Epithelial cell of esophagus (primary cell): Measurements from ENCODE around the gene STARD10.
"Not testable (repeated sequence)": the region's sequence is repeated elsewhere in the genome, so short reads cannot be mapped to it uniquely, and the experiment has no call there.

ENCODE experiments used
- DNase-seq: peaks from one replicate; pipeline ENCODE4 v3.0.0; 2010; ENCODE audit warnings: low read depth
- H3K4me3 ChIP-seq: 2 replicates; pipeline ENCODE4 v1.5.1; 2011; ENCODE audit warnings: mild to moderate bottlenecking, low read length, control low read depth
- TF ChIP-seq, protein P1 (sequence below): IDR thresholded peaks from 2 replicates; pipeline ENCODE4 v1.5.1; 2011; ENCODE audit warnings: low read depth, mild to moderate bottlenecking, low read length, control low read depth, inconsistent platforms; ENCODE audit not compliant: insufficient read depth; ENCODE audit errors: missing control alignments

The STARD10 gene

DNA sequence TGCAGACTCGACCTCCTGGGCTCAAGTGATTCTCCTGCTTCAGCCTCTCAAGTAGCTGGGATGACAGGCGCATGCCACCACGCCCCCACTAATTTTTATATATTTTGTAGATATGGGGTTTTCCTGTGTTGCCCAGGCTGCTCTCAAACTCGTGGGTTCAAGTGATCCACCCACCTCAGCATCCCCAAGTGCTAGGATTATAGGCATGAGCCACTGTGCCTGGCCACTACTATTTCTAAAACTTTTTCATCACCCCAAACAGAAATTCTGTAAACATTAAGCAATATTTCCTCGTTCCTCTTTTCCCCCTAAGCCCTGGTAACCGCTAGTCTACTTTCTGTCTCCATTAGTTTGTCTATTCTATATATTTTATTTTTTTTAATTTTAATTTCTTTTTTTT, 11.4 kb upstream of the STARD10 start:
- no peak for DNase-seq
- TF ChIP-seq, protein P1, sequence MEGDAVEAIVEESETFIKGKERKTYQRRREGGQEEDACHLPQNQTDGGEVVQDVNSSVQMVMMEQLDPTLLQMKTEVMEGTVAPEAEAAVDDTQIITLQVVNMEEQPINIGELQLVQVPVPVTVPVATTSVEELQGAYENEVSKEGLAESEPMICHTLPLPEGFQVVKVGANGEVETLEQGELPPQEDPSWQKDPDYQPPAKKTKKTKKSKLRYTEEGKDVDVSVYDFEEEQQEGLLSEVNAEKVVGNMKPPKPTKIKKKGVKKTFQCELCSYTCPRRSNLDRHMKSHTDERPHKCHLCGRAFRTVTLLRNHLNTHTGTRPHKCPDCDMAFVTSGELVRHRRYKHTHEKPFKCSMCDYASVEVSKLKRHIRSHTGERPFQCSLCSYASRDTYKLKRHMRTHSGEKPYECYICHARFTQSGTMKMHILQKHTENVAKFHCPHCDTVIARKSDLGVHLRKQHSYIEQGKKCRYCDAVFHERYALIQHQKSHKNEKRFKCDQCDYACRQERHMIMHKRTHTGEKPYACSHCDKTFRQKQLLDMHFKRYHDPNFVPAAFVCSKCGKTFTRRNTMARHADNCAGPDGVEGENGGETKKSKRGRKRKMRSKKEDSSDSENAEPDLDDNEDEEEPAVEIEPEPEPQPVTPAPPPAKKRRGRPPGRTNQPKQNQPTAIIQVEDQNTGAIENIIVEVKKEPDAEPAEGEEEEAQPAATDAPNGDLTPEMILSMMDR = no peak
- H3K4me3 ChIP-seq = no peak overlapping the region

DNA sequence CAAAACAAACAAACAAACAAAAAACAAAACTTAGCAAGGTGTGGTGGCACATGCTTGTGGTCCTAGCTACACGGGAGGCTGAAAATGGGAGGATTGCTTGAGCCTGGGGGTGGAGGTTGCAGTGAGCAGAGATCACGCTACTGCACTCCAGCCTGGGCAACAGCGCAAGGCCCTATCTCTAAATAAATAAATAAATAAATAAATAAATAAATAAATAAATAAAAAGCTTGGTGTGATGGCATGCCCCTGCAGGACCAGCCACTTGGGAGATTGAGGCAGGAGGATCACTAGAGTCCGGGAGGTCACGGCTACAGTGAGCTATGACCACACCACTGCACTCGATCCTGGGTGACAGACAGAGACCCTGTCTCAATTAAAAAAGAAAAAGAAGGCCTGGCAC, 9.0 kb upstream of the STARD10 start:
- TF ChIP-seq, protein P1 = no peak
- no peak overlapping the region for H3K4me3 ChIP-seq
- DNase-seq = no peak

DNA sequence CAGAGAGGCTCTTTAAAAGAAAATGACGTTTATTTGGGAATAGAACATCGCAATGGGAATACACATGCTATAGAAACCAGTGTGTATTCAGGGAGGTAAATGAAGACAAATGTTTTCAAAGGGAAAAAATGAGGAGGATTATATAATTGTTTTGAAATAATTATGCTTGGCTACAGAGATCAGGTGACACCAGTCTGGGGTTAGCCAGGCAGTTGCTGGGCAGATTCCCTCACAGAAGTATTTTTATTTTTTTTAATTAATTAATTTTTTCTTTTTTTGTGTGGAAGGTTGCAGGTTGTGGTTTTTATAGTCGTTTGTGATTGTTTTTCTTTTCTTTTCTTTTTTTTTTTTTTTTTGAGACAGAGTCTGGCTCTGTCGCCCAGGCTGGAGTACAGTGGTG, 5.6 kb upstream of the STARD10 start:
- TF ChIP-seq, protein P1 = no peak
- no peak overlapping the region for H3K4me3 ChIP-seq
- no peak for DNase-seq

DNA sequence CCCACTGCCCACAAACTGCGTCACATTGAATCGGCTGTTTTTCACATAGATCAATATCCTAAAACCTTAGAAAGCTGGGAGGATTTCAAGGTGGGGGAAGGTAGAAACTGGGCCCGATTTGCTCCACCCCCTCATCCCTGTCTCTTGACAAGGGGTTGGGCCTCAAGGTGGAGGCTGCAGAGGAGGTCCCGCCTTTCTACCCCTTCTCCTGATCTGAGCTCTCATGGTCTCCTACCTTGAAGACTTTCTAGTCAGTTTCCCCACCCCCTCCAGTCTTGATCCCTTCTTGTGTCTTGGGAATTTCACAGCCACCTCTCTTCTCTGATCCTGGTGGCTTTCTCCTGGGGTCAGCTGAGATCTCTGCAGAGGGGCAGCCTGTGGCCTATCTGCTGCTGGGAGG, 4.5 kb upstream of the STARD10 start:
- TF ChIP-seq, protein P1 = no peak
- H3K4me3 ChIP-seq = no peak overlapping the region
- DNase-seq = no peak

DNA sequence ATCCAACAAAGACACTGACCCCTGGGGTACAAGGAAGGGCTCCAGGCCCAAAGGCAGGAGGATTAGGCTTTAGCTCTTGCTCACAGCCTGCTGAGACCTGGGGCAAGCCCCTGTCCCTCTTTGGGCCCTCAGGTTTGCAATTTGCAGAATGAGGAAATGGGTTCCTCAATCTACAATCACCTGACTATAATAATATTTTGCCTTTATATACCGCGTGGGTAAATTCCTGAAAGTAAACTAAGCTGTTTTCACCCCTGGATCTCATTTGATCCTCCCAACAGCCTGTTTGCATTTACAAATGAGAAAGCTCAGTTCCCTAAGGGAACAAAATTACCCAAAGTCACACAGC, 797 bp downstream of the STARD10 start:
- no peak for DNase-seq
- H3K4me3 ChIP-seq = peak overlapping the region; percentile 75
- TF ChIP-seq, protein P1 = no peak

DNA sequence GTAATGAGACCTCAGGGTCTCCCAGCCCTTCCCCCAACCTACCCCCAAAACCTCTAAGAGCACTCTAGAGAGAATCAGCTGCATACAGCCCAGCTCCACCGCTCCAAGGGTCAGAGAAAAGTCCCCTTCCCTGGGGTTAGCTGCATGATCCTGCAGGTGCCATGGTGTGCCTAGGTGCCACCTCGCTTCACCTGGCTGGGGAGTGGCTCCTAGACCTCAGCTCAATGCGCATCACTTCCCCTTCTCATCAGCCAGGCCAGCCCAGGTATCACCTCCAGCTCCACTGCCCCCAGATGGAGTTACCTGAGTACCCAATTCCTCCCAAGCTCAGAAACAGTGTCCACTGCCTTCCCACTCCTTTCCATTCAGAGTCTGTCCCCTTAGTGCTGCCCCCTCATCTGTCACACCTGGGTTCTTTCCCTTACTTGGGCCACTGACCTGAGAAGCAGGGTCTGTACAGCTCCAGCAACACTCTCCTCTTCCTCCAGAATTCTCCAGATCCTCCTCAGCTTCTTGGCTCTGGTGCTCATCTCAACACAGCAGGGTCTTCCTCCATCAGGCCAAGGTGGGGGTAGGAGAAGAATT, 1.3 kb downstream of the STARD10 start:
- no peak for DNase-seq
- TF ChIP-seq, protein P1 = no peak
- H3K4me3 ChIP-seq = no peak overlapping the region

DNA sequence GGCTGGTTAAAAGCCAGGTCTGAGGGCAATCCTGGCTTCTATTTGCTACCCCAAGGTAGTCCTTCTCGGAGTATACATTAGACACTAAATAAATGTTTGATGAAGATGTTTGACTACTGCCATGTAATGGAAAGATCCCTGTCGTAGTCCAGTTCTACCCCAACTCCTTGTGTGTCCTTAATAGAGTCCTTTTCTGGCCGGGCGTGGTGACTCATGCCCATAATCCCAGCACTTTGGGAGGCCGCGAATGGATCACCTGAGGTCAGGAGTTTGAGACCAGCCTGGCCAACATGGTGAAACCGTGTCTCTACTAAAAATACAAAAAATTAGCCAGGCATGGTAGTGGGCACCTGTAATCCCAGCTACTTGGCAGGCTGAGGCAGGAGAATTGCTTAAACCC, 2.6 kb downstream of the STARD10 start:
- DNase-seq, H3K4me3 ChIP-seq: not testable (repeated sequence)
